ENCODE results near the gene KRT31. TPM values are rescaled to one million over a fixed set of nuclear protein-coding genes. Genes with fewer than 3 reads are reported as not detected.

Gene KRT31
- total RNA-seq, 1 experiment from 2014 or later, result not detected

GRCh38 chr17:41413982-41414381 lies 16.6 kb upstream of the KRT31 start (continued):
- TF ChIP-seq RELA (CRISPR knock-in tag; IDR thresholded peaks at IDR 0.05; ENCODE audit: borderline replicate concordance), result no peak
- no peak for TF ChIP-seq ZMAT4 (CRISPR knock-in tag; IDR thresholded peaks at IDR 0.05)
- no peak for TF ChIP-seq AR (CRISPR knock-in tag; IDR thresholded peaks at IDR 0.05)

- Mint-ChIP-seq H3K36me3 (no peaks in the 10 kb centered on the region), H3K4me1 (peaks cover 28% of the 10 kb centered on the region), H3K4me3 (no peak overlapping the region), H3K9me3 (no peaks in the 10 kb centered on the region), H3K27me3 (ENCODE audit: low read depth) (no peaks in the 10 kb centered on the region), H3K27ac (0 out of 2 replicates have a peak overlapping the region, but pooled peaks have one; percentile 17)
- no peak for TF ChIP-seq ZNF532 (CRISPR knock-in tag; IDR thresholded peaks at IDR 0.05; ENCODE audit: borderline replicate concordance)
- TF ChIP-seq TEAD4 (CRISPR knock-in tag; IDR thresholded peaks at IDR 0.05), result no peak
- no peak for TF ChIP-seq FOXP1 (CRISPR knock-in tag; IDR thresholded peaks at IDR 0.05; ENCODE audit: borderline replicate concordance)
- no peak for TF ChIP-seq USF2 (CRISPR knock-in tag; IDR thresholded peaks at IDR 0.05)
- TF ChIP-seq JAZF1 (CRISPR knock-in tag; IDR thresholded peaks at IDR 0.05), result no peak
- TF ChIP-seq PRDM15 (CRISPR knock-in tag; IDR thresholded peaks at IDR 0.05), result no peak
- TF ChIP-seq NR2C2 (CRISPR knock-in tag; IDR thresholded peaks at IDR 0.05), result no peak
- TF ChIP-seq RORB (CRISPR knock-in tag; IDR thresholded peaks at IDR 0.05), result no peak
- TF ChIP-seq CBFB (CRISPR knock-in tag; IDR thresholded peaks at IDR 0.05; ENCODE audit: low read depth), result no peak
- TF ChIP-seq MXD4 (CRISPR knock-in tag; IDR thresholded peaks at IDR 0.05; ENCODE audit: borderline replicate concordance), result no peak
- TF ChIP-seq IRF2 (CRISPR knock-in tag; IDR thresholded peaks at IDR 0.05; ENCODE audit: borderline replicate concordance, low read depth), result no peak
- ChIA-PET POLR2A (no interaction called here), CTCF (interaction anchor here (0.7 to 3.6 kb wide), 7 partner anchors 10 to 550 kb away, joined by 3 to 23 read pairs (median 4); no protein-coding TSS in a partner anchor)
- ATAC-seq (peak; percentile 70), DNase-seq (ENCODE audit: low spot score) (no peak)
These were observed 16.0 kb upstream of the KRT31 start for GRCh38 chr17:41413353-41413957.
